ENCODE measurements around the gene TAS2R16.
"Not testable (repeated sequence)": the region's sequence is repeated elsewhere in the genome, so short reads cannot be mapped to it uniquely, and the experiment has no call there.

The TAS2R16 gene

GRCh38 chr7:122970740-122971725, 24.5 kb downstream of the TAS2R16 start:
- DNase-seq: no peak

DNA sequence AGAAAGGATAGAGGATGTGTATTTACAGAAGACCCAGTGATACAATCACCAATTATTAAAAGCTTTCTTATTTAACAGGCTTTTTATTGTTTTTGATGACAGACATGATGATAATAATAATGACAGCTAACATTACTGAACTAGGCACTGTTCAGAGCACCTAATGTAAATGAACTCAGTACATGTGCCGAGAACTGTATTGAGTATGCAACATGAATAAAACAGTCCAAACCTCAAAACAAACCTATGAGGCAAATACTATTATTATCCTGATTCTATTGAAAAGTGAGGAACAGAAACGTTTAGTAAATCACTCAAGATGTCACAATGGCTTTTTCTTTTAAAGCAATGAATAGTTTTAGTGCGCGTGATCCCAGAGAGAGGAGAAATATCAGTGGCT, 27.1 kb downstream of the TAS2R16 start:
- DNase-seq: no peak

- DNase-seq: no peak
Measured at GRCh38 chr7:122965306-122965705, 30.2 kb downstream of the TAS2R16 start.

DNA sequence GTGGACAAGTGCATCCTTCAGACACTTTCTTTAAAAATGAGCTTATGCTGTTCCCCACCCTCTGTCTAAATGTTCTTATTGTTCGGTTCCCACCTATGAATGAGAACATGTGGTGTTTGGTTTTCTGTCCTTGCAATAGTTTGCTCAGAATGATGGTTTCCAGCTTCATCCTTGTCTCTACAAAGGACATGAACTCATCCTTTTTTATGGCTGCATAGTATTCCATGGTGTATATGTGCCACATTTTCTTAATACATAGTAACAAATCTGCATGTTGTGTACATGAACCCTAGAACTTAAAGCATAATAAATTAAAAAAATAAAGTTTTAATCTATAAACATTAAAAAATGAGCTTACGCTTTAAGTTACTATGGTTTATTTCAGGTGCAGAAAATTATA, 41.8 kb downstream of the TAS2R16 start:
- DNase-seq: not testable (repeated sequence)

DNA sequence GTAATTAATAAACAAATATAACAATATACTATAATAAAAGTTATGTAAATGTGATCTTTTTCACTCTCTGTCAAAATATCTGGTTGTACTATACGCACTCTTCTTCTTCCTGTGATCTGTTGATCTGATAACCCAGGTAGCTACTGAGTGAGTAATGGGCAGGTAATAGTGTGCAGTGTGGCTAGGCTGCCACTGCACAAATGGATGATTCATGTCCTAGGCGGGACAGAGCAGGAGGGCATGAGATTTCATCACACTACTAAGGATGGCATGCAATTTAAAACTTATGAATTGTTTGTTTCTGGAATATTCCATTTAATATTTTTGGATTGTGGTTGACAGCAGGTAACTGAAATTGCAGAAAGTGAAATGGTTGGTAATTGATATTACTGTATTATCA, 44.5 kb downstream of the TAS2R16 start:
- DNase-seq: no peak

DNA sequence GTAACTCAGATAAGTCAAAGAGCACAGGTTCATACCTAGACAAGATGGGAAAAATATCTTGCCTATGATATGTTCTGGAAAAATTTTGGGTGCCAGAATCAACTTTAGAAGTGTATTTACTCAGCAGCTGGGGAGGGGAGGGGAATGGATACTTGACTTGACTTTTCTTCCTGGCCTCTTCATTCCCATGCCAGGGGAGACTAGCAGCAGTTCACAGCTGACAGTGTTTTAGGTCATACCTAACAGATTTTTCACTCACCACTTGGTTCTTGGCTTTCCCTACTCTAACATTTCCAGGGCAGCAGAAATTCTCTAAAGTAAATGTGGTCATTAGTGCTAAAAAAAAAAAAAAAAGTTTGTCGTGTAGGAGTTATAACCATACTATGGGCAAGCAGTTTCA, 46.3 kb downstream of the TAS2R16 start:
- no peak for DNase-seq
